CD4-positive, alpha-beta T cell (primary cell): ENCODE data around the gene KATNAL1. TPM values are rescaled to one million over a fixed set of nuclear protein-coding genes. Genes with fewer than 3 reads are reported as not detected.

Experiments
- ATAC-seq: fragments of 200-7000 bp; cut with Tn5 transposase; one replicate; pipeline ENCODE4 v1.10.0; 2022; ENCODE audit warnings: mild to moderate bottlenecking; ENCODE audit not compliant: poor library complexity
- CTCF ChIA-PET: fragments of 350-600 bp; sonication (Branson Sonifier 250); formaldehyde crosslinking; loops from one replicate; lab custom pipeline; 2021; ENCODE audit warnings: antibody characterized with exemption, inconsistent platforms; lab: Charles Lee
- POLR2A ChIA-PET: fragments of 350-600 bp; sonication (Branson Sonifier 250); formaldehyde crosslinking; loops from one replicate; lab custom pipeline; 2021; ENCODE audit warnings: antibody characterized with exemption, inconsistent platforms; lab: Charles Lee
- DNase-seq, 14 experiments: peaks; one replicate each; pipeline ENCODE4 v3.0.0-alpha.2; 2013 to 2020; ENCODE audit warnings: mixed read lengths in 2 of 14
- H3K27ac ChIP-seq, 2 donors: one replicate each; pipeline versions ENCODE4 v1.5.1 to v1.7.0; 2013; ENCODE audit warnings: low read length in 2 of 2, low read depth in 1 of 2, mild to moderate bottlenecking in 1 of 2
- H3K27me3 ChIP-seq, 2 experiments: 1 replicate in 1 of 2; 2 replicates in 1 of 2; pipeline versions ENCODE4 v1.6.1 to v1.7.0; 2013; ENCODE audit warnings: low read length in 2 of 2, control low read depth in 1 of 2, mild to moderate bottlenecking in 1 of 2, moderate library complexity in 1 of 2; ENCODE audit not compliant: insufficient read depth in 2 of 2, control insufficient read depth in 1 of 2
- H3K36me3 ChIP-seq: one replicate; pipeline ENCODE4 v1.6.1; 2013; ENCODE audit warnings: low read length, control low read depth; ENCODE audit not compliant: insufficient read depth
- H3K4me1 ChIP-seq: one replicate; pipeline ENCODE4 v1.6.1; 2013; ENCODE audit warnings: low read length, control low read depth; ENCODE audit not compliant: insufficient read depth
- H3K4me3 ChIP-seq: one replicate; pipeline ENCODE4 v1.5.1; 2013; ENCODE audit warnings: mild to moderate bottlenecking, low read length, moderate library complexity
- H3K9me3 ChIP-seq, 2 experiments: 1 replicate in 1 of 2; 2 replicates in 1 of 2; pipeline versions ENCODE4 v1.6.1 to v1.7.0; 2013; ENCODE audit warnings: low read length in 2 of 2, mild to moderate bottlenecking in 2 of 2, control low read depth in 1 of 2, moderate library complexity in 1 of 2; ENCODE audit not compliant: control insufficient read depth in 1 of 2, insufficient read depth in 1 of 2
- H3K27ac Mint-ChIP-seq: one replicate; pipeline ENCODE4 v1.8.0; 2020; ENCODE audit warnings: mixed read lengths
- H3K27me3 Mint-ChIP-seq: one replicate; pipeline ENCODE4 v1.8.0; 2021; ENCODE audit warnings: mixed read lengths
- H3K36me3 Mint-ChIP-seq: one replicate; pipeline ENCODE4 v1.8.0; 2021; ENCODE audit warnings: low read depth, mixed read lengths
- H3K4me1 Mint-ChIP-seq: one replicate; pipeline ENCODE4 v1.8.0; 2021; ENCODE audit warnings: low read depth, mixed read lengths
- H3K4me3 Mint-ChIP-seq: one replicate; pipeline ENCODE4 v1.8.0; 2020; ENCODE audit warnings: mild to moderate bottlenecking, mixed read lengths
- H3K9me3 Mint-ChIP-seq: one replicate; pipeline ENCODE4 v1.8.0; 2020; ENCODE audit warnings: mixed read lengths
- CTCF ChIP-seq: fragments of 200-600 bp; IDR thresholded peaks from one replicate; pipeline ENCODE4 v1.8.0; 2022; ENCODE audit warnings: antibody characterized with exemption, mild to moderate bottlenecking
- intact Hi-C, 2 experiments: fragments of 100-400 bp; cut with DNase I in 1 of 2; cut with micrococcal nuclease in 1 of 2; formaldehyde crosslinking; loops; one replicate each; pipeline versions ENCODE4 v1.15.1 to v1.9.0; 2023 to 2025; cut with DNase I, micrococcal nuclease
- total RNA-seq, 174 experiments: library from RNA in 2 of 174; stranded (reverse) in 2 of 174; gene quantifications; one replicate each; pipeline ENCODE4 v1.2.3 and lab custom pipeline; 2021 to 2026

The KATNAL1 gene
- total RNA-seq, 2 experiments from 2014 or later, result 3.3 to 3.4 TPM

GRCh38 chr13:30354493-30355383, 47.4 kb upstream of the KATNAL1 start:
- Mint-ChIP-seq H3K4me1 (peaks cover 27% of the 10 kb centered on the region), H3K4me3 (peak overlapping the region; percentile 40), H3K36me3 (peaks cover 34% of the 10 kb centered on the region), H3K9me3 (peaks cover 5% of the 10 kb centered on the region), H3K27me3 (no peaks in the 10 kb centered on the region), H3K27ac (no peak overlapping the region)
- Histone ChIP-seq H3K9me3 (peaks cover 0 to 6% of the 10 kb centered on the region in 2 experiments), H3K4me3 (no peak overlapping the region), H3K4me1 (peaks cover 19% of the 10 kb centered on the region), H3K27me3 (no peaks in the 10 kb centered on the region), H3K27ac (no peak overlapping the region), H3K36me3 (peaks cover 28% of the 10 kb centered on the region)
- TF ChIP-seq CTCF, result no peak
- no peak for ATAC-seq
- intact Hi-C loops, result loop anchor here in 1 of 2 experiments (2.0 kb wide), 1 partner anchor 16 kb away; no protein-coding TSS in a partner anchor
- no peak for DNase-seq
- CTCF ChIA-PET, result no interaction called here
- POLR2A ChIA-PET, result interaction anchor here (0.6 to 1.7 kb wide), 7 partner anchors 8 to 103 kb away, joined by 3 to 4 read pairs (median 3); no protein-coding TSS in a partner anchor

GRCh38 chr13:30353471-30354215, 46.3 kb upstream of the KATNAL1 start:
- H3K36me3 Mint-ChIP-seq, result peaks cover 34% of the 10 kb centered on the region
- ChIA-PET CTCF (interaction anchor here (0.7 to 0.8 kb wide), 3 partner anchors 12 to 93 kb away, joined by 3 read pairs; no protein-coding TSS in a partner anchor), POLR2A (interaction anchor here (1.1 to 1.2 kb wide), 3 partner anchors 18 to 42 kb away, joined by 3 read pairs; no protein-coding TSS in a partner anchor)
- Histone ChIP-seq H3K27ac (no peak overlapping the region), H3K4me3 (no peak overlapping the region), H3K27me3 (no peaks in the 10 kb centered on the region), H3K36me3 (peaks cover 22% of the 10 kb centered on the region), H3K9me3 (peaks cover 0 to 6% of the 10 kb centered on the region in 2 experiments), H3K4me1 (peaks cover 19% of the 10 kb centered on the region)
- H3K27me3 Mint-ChIP-seq, result no peaks in the 10 kb centered on the region
- peaks cover 5% of the 10 kb centered on the region for H3K9me3 Mint-ChIP-seq
- H3K4me1 Mint-ChIP-seq, result peaks cover 30% of the 10 kb centered on the region
- H3K4me3 Mint-ChIP-seq, result no peak overlapping the region
- no peak for DNase-seq
- intact Hi-C loops, result loop anchor here in 1 of 2 experiments (2.0 kb wide), 1 partner anchor 17 kb away; no protein-coding TSS in a partner anchor
- no peak overlapping the region for H3K27ac Mint-ChIP-seq
- no peak for TF ChIP-seq CTCF
- no peak for ATAC-seq

- H3K4me1 ChIP-seq, result peaks cover 24% of the 10 kb centered on the region
- H3K9me3 ChIP-seq, result peaks cover 0 to 6% of the 10 kb centered on the region in 2 experiments
- H3K4me3 ChIP-seq, result no peak overlapping the region
- H3K4me3 Mint-ChIP-seq, result no peak overlapping the region
- peaks cover 20% of the 10 kb centered on the region for H3K36me3 ChIP-seq
- CTCF ChIA-PET, result interaction anchor here (0.7 to 0.8 kb wide), 2 partner anchors 11 to 93 kb away, joined by 3 read pairs; no protein-coding TSS in a partner anchor
- H3K27ac ChIP-seq, result no peak overlapping the region
- no peak for ATAC-seq
- TF ChIP-seq CTCF, result no peak
- H3K36me3 Mint-ChIP-seq, result peaks cover 34% of the 10 kb centered on the region
- H3K4me1 Mint-ChIP-seq, result peaks cover 33% of the 10 kb centered on the region
- DNase-seq, result no peak
- H3K27me3 ChIP-seq, result no peaks in the 10 kb centered on the region
- intact Hi-C loops, result no loop called here
- no peak overlapping the region for H3K27ac Mint-ChIP-seq
- no peaks in the 10 kb centered on the region for H3K27me3 Mint-ChIP-seq
- POLR2A ChIA-PET, result interaction anchor here (1.1 kb wide), 1 partner anchor 19 kb away, joined by 3 read pairs; no protein-coding TSS in a partner anchor
- peaks cover 5% of the 10 kb centered on the region for H3K9me3 Mint-ChIP-seq
Measured at GRCh38 chr13:30353060-30353459, 45.7 kb upstream of the KATNAL1 start.
